Ascending aorta (tissue), 2 donors: ENCODE data around the gene RALA. TPM values are rescaled to one million over a fixed set of nuclear protein-coding genes. Genes with fewer than 3 reads are reported as not detected.

Source experiments
- DNase-seq, 2 donors: peaks; one replicate each; pipeline ENCODE4 v3.0.0-alpha.2; 2019; ENCODE audit warnings: low spot score in 2 of 2
- H3K27ac ChIP-seq, 2 donors: fragments of 200-600 bp; sonication (generic); one replicate each; pipeline ENCODE4 v1.5.1; 2016 to 2017; ENCODE audit warnings: mild to moderate bottlenecking in 1 of 2
- H3K27me3 ChIP-seq: fragments of 200-600 bp; sonication (generic); one replicate; pipeline ENCODE4 v1.5.1; 2017
- H3K36me3 ChIP-seq, 2 donors: fragments of 200-600 bp; sonication (generic); one replicate each; pipeline ENCODE4 v1.5.1; 2016
- H3K4me1 ChIP-seq, 2 donors: fragments of 200-600 bp; sonication (generic); one replicate each; pipeline ENCODE4 v1.5.1; 2016 to 2017; ENCODE audit warnings: mild to moderate bottlenecking in 1 of 2
- H3K4me3 ChIP-seq, 2 donors: fragments of 200-600 bp; sonication (generic); one replicate each; pipeline ENCODE4 v1.5.1; 2016 to 2017; ENCODE audit warnings: mild to moderate bottlenecking in 1 of 2
- H3K9me3 ChIP-seq, 2 donors: fragments of 200-600 bp; sonication (generic); one replicate each; pipeline ENCODE4 v1.5.1; 2016
- CTCF ChIP-seq, 3 experiments: fragments of 200-600 bp in 2 of 3; fragments of 450-650 bp in 1 of 3; sonication (generic) in 2 of 3; IDR thresholded peaks; one replicate each; pipeline ENCODE4 v1.5.1; 2016 to 2019; ENCODE audit warnings: antibody characterized with exemption in 3 of 3, mild to moderate bottlenecking in 1 of 3, moderate library complexity in 1 of 3
- intact Hi-C: fragments of 100-400 bp; cut with DNase I; formaldehyde crosslinking; loops from one replicate; pipeline ENCODE4 v1.15.1; 2023
- total RNA-seq: library from RNA; depleted of rRNA; stranded (reverse); fragments of >200 nt; gene quantifications from one replicate; pipeline ENCODE4 v1.1.0, GENCODE V29; 2016

The RALA gene
- total RNA-seq, 1 donor from 2014 or later: 6.0 TPM

- intact Hi-C loops: no loop called here
- H3K27me3 ChIP-seq: no peaks in the 10 kb centered on the region
- H3K9me3 ChIP-seq: no peaks in the 10 kb centered on the region
- H3K27ac ChIP-seq: no peak overlapping the region
- H3K4me1 ChIP-seq: peaks cover 0 to 8% of the 10 kb centered on the region in 2 donors
- TF ChIP-seq CTCF (IDR thresholded peaks at IDR 0.05): no peak
- no peak overlapping the region for H3K4me3 ChIP-seq
- DNase-seq: no peak
- H3K36me3 ChIP-seq: no peaks in the 10 kb centered on the region
Measured at GRCh38 chr7:39670052-39670451, 46.7 kb downstream of the RALA start.

GRCh38 chr7:39670934-39671333 is 47.6 kb downstream of the RALA start:
- Histone ChIP-seq H3K4me3 (no peak overlapping the region), H3K9me3 (no peaks in the 10 kb centered on the region), H3K36me3 (no peaks in the 10 kb centered on the region), H3K4me1 (peaks cover 0 to 8% of the 10 kb centered on the region in 2 donors), H3K27ac (no peak overlapping the region), H3K27me3 (no peaks in the 10 kb centered on the region)
- TF ChIP-seq CTCF (IDR thresholded peaks at IDR 0.05): no peak
- DNase-seq: no peak
- intact Hi-C loops: no loop called here

- H3K4me3 ChIP-seq: no peak overlapping the region
- intact Hi-C loops: no loop called here
- H3K4me1 ChIP-seq: peaks cover 0 to 8% of the 10 kb centered on the region in 2 donors
- DNase-seq: no peak
- no peak overlapping the region for H3K27ac ChIP-seq
- no peaks in the 10 kb centered on the region for H3K36me3 ChIP-seq
- no peaks in the 10 kb centered on the region for H3K27me3 ChIP-seq
- TF ChIP-seq CTCF (IDR thresholded peaks at IDR 0.05): no peak
- no peaks in the 10 kb centered on the region for H3K9me3 ChIP-seq
Measured at GRCh38 chr7:39672176-39672575, 48.8 kb downstream of the RALA start.

- intact Hi-C loops: no loop called here
- TF ChIP-seq CTCF (IDR thresholded peaks at IDR 0.05): no peak
- DNase-seq: no peak
Measured at GRCh38 chr7:39673868-39674267, 50.5 kb downstream of the RALA start.

GRCh38 chr7:39674406-39674805 is 51.0 kb downstream of the RALA start:
- no peaks in the 10 kb centered on the region for H3K36me3 ChIP-seq
- intact Hi-C loops: no loop called here
- no peak overlapping the region for H3K27ac ChIP-seq
- H3K9me3 ChIP-seq: no peaks in the 10 kb centered on the region
- H3K4me3 ChIP-seq: no peak overlapping the region
- no peak for TF ChIP-seq CTCF (IDR thresholded peaks at IDR 0.05)
- DNase-seq: no peak
- no peaks in the 10 kb centered on the region for H3K27me3 ChIP-seq
- H3K4me1 ChIP-seq: peaks cover 0 to 8% of the 10 kb centered on the region in 2 donors

More at GRCh38 chr7:39673868-39674267, 50.5 kb downstream of the RALA start:
- Histone ChIP-seq H3K9me3 (no peaks in the 10 kb centered on the region), H3K27me3 (no peaks in the 10 kb centered on the region), H3K36me3 (no peaks in the 10 kb centered on the region), H3K4me3 (no peak overlapping the region), H3K4me1 (peaks cover 0 to 8% of the 10 kb centered on the region in 2 donors), H3K27ac (no peak overlapping the region)

GRCh38 chr7:39676346-39676745 is 53.0 kb downstream of the RALA start:
- DNase-seq: no peak
- Histone ChIP-seq H3K27ac (no peak overlapping the region), H3K9me3 (no peaks in the 10 kb centered on the region), H3K36me3 (no peaks in the 10 kb centered on the region), H3K27me3 (no peaks in the 10 kb centered on the region), H3K4me1 (peaks cover 0 to 8% of the 10 kb centered on the region in 2 donors), H3K4me3 (no peak overlapping the region)
- no peak for TF ChIP-seq CTCF (IDR thresholded peaks at IDR 0.05)
- intact Hi-C loops: no loop called here
